WTC11 (cell line): ENCODE measurements around the gene XKR7.
A peak's percentile ranks its signal among the peaks of the same experiment; 100 is the strongest.

Source experiments
- ATF1 ChIP-seq: sonication (generic); formaldehyde crosslinking; IDR thresholded peaks from 2 replicates; pipeline ENCODE4 v1.8.1; 2023; ENCODE audit warnings: mild to moderate bottlenecking, moderate library complexity, missing genetic modification reagents
- RELA ChIP-seq: sonication (generic); formaldehyde crosslinking; IDR thresholded peaks from 2 replicates; pipeline ENCODE4 v1.8.1; 2022; ENCODE audit warnings: missing genetic modification reagents, mild to moderate bottlenecking, borderline replicate concordance
- TF ChIP-seq, protein P1 (sequence below): fragments of 200-600 bp; IDR thresholded peaks from 2 replicates; pipeline ENCODE4 v1.8.0; 2022; ENCODE audit warnings: antibody characterized with exemption
- TF ChIP-seq, protein P2 (sequence below): sonication (generic); formaldehyde crosslinking; conservative IDR thresholded peaks from 2 replicates; pipeline ENCODE4 v1.8.1; 2022; ENCODE audit warnings: mild to moderate bottlenecking, missing genetic modification reagents
- TF ChIP-seq, protein P3 (sequence below): sonication (generic); formaldehyde crosslinking; IDR thresholded peaks from 2 replicates; pipeline ENCODE4 v1.8.0; 2022; ENCODE audit warnings: mild to moderate bottlenecking, missing genetic modification reagents
- TF ChIP-seq, protein P4 (sequence below): sonication (generic); formaldehyde crosslinking; IDR thresholded peaks from 2 replicates; pipeline ENCODE4 v1.8.1; 2022; ENCODE audit warnings: low read depth, mild to moderate bottlenecking, moderate library complexity, missing genetic modification reagents, borderline replicate concordance

DNA sequence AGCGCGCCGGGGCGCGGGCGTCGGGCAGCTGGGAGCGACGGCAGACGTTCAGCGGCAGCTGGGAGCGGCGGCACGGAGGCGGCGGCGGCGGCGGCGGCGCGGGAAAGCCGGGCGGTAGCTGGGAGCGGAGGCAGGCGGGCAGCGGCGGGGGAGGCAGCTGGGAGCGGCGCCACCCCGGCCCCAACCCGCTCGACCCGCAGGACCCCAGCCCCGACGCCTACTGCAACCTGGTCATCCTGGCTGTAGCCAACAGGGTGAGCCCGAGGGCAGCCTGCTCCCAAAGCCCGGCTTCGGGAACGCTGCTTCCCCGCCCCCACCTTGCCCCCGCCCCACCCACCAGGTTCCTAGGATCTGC is 51.2 kb downstream of the XKR7 start:
- TF ChIP-seq, protein P1, sequence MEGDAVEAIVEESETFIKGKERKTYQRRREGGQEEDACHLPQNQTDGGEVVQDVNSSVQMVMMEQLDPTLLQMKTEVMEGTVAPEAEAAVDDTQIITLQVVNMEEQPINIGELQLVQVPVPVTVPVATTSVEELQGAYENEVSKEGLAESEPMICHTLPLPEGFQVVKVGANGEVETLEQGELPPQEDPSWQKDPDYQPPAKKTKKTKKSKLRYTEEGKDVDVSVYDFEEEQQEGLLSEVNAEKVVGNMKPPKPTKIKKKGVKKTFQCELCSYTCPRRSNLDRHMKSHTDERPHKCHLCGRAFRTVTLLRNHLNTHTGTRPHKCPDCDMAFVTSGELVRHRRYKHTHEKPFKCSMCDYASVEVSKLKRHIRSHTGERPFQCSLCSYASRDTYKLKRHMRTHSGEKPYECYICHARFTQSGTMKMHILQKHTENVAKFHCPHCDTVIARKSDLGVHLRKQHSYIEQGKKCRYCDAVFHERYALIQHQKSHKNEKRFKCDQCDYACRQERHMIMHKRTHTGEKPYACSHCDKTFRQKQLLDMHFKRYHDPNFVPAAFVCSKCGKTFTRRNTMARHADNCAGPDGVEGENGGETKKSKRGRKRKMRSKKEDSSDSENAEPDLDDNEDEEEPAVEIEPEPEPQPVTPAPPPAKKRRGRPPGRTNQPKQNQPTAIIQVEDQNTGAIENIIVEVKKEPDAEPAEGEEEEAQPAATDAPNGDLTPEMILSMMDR, result peak; percentile 43; the same call in 1 of the 2 replicates
- no peak for TF ChIP-seq ATF1 (CRISPR knock-in tag)
- TF ChIP-seq RELA, result no peak
- TF ChIP-seq, protein P2, sequence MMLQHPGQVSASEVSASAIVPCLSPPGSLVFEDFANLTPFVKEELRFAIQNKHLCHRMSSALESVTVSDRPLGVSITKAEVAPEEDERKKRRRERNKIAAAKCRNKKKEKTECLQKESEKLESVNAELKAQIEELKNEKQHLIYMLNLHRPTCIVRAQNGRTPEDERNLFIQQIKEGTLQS, result no peak
- TF ChIP-seq, protein P3, sequence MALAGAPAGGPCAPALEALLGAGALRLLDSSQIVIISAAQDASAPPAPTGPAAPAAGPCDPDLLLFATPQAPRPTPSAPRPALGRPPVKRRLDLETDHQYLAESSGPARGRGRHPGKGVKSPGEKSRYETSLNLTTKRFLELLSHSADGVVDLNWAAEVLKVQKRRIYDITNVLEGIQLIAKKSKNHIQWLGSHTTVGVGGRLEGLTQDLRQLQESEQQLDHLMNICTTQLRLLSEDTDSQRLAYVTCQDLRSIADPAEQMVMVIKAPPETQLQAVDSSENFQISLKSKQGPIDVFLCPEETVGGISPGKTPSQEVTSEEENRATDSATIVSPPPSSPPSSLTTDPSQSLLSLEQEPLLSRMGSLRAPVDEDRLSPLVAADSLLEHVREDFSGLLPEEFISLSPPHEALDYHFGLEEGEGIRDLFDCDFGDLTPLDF (CRISPR knock-in tag), result no peak
- TF ChIP-seq, protein P4, sequence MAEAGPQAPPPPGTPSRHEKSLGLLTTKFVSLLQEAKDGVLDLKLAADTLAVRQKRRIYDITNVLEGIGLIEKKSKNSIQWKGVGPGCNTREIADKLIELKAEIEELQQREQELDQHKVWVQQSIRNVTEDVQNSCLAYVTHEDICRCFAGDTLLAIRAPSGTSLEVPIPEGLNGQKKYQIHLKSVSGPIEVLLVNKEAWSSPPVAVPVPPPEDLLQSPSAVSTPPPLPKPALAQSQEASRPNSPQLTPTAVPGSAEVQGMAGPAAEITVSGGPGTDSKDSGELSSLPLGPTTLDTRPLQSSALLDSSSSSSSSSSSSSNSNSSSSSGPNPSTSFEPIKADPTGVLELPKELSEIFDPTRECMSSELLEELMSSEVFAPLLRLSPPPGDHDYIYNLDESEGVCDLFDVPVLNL (CRISPR knock-in tag), result no peak
